ENCODE results near the gene PSIP1. TPM values are rescaled to one million over a fixed set of nuclear protein-coding genes. Genes with fewer than 3 reads are reported as not detected.

Gene PSIP1
- total RNA-seq, 1 experiment from 2014 or later = 70.0 TPM

GRCh38 chr9:15469862-15470261 is 40.9 kb downstream of the PSIP1 start:
- POLR2A ChIA-PET (ENCODE audit: low non-redundant PET) = no interaction called here
- H3K27me3 ChIP-seq (replicated peaks; ENCODE audit: insufficient read depth, low read depth, low read length, poor library complexity) = no peaks in the 10 kb centered on the region
- BruUV-seq (replicated peaks) = no TSS peak
- peaks cover 36% of the 10 kb centered on the region for H3K36me3 ChIP-seq (ENCODE audit: insufficient read depth, low read length, poor library complexity, severe bottlenecking)
- TF ChIP-seq CTCF (conservative IDR thresholded peaks at IDR 0.05; ENCODE audit: low read depth, low read length) (no peak), EZH2 (IDR thresholded peaks at IDR 0.05; ENCODE audit: borderline replicate concordance, low read depth, low read length, poor library complexity, severe bottlenecking) (no peak)
- no peak for DNase-seq (ENCODE audit: low spot score)
- no peak overlapping the region for H3K4me3 ChIP-seq (ENCODE audit: low read depth, low read length, poor library complexity, severe bottlenecking)
- H3K9me3 ChIP-seq (ENCODE audit: low read depth, low read length, poor library complexity, severe bottlenecking) = no peaks in the 10 kb centered on the region
- CTCF ChIA-PET = no interaction called here
- no peaks in the 10 kb centered on the region for H3K4me1 ChIP-seq (ENCODE audit: insufficient read depth, low read length, poor library complexity, severe bottlenecking)
- intact Hi-C loops (cut with micrococcal nuclease; ENCODE audit: unreplicated experiment) = no loop called here
- no peak overlapping the region for H3K27ac ChIP-seq (ENCODE audit: low read depth, low read length, poor library complexity, severe bottlenecking)

GRCh38 chr9:15469406-15469805 is 41.4 kb downstream of the PSIP1 start:
- no peak overlapping the region for H3K27ac ChIP-seq (ENCODE audit: low read depth, low read length, poor library complexity, severe bottlenecking)
- H3K4me3 ChIP-seq (ENCODE audit: low read depth, low read length, poor library complexity, severe bottlenecking) = no peak overlapping the region
- BruUV-seq (replicated peaks) = no TSS peak
- ChIA-PET CTCF (no interaction called here), POLR2A (ENCODE audit: low non-redundant PET) (no interaction called here)
- no peaks in the 10 kb centered on the region for H3K4me1 ChIP-seq (ENCODE audit: insufficient read depth, low read length, poor library complexity, severe bottlenecking)
- no peak for DNase-seq (ENCODE audit: low spot score)
- peaks cover 36% of the 10 kb centered on the region for H3K36me3 ChIP-seq (ENCODE audit: insufficient read depth, low read length, poor library complexity, severe bottlenecking)
- no peaks in the 10 kb centered on the region for H3K9me3 ChIP-seq (ENCODE audit: low read depth, low read length, poor library complexity, severe bottlenecking)
- no peaks in the 10 kb centered on the region for H3K27me3 ChIP-seq (replicated peaks; ENCODE audit: insufficient read depth, low read depth, low read length, poor library complexity)
- intact Hi-C loops (cut with micrococcal nuclease; ENCODE audit: unreplicated experiment) = no loop called here
- TF ChIP-seq EZH2 (IDR thresholded peaks at IDR 0.05; ENCODE audit: borderline replicate concordance, low read depth, low read length, poor library complexity, severe bottlenecking) (no peak), CTCF (conservative IDR thresholded peaks at IDR 0.05; ENCODE audit: low read depth, low read length) (no peak)

GRCh38 chr9:15468145-15468544 is 42.6 kb downstream of the PSIP1 start:
- DNase-seq (ENCODE audit: low spot score) = no peak
- Histone ChIP-seq H3K27me3 (replicated peaks; ENCODE audit: insufficient read depth, low read depth, low read length, poor library complexity) (no peaks in the 10 kb centered on the region), H3K27ac (ENCODE audit: low read depth, low read length, poor library complexity, severe bottlenecking) (no peak overlapping the region), H3K4me1 (ENCODE audit: insufficient read depth, low read length, poor library complexity, severe bottlenecking) (no peaks in the 10 kb centered on the region), H3K4me3 (ENCODE audit: low read depth, low read length, poor library complexity, severe bottlenecking) (no peak overlapping the region), H3K9me3 (ENCODE audit: low read depth, low read length, poor library complexity, severe bottlenecking) (no peaks in the 10 kb centered on the region), H3K36me3 (ENCODE audit: insufficient read depth, low read length, poor library complexity, severe bottlenecking) (peaks cover 36% of the 10 kb centered on the region)
- BruUV-seq (replicated peaks) = no TSS peak
- POLR2A ChIA-PET (ENCODE audit: low non-redundant PET) = no interaction called here
- CTCF ChIA-PET = no interaction called here
- TF ChIP-seq CTCF (conservative IDR thresholded peaks at IDR 0.05; ENCODE audit: low read depth, low read length) (no peak), EZH2 (IDR thresholded peaks at IDR 0.05; ENCODE audit: borderline replicate concordance, low read depth, low read length, poor library complexity, severe bottlenecking) (no peak)
- intact Hi-C loops (cut with micrococcal nuclease; ENCODE audit: unreplicated experiment) = no loop called here
